ENCODE results near the gene KIF21A.

KIF21A gene

DNA sequence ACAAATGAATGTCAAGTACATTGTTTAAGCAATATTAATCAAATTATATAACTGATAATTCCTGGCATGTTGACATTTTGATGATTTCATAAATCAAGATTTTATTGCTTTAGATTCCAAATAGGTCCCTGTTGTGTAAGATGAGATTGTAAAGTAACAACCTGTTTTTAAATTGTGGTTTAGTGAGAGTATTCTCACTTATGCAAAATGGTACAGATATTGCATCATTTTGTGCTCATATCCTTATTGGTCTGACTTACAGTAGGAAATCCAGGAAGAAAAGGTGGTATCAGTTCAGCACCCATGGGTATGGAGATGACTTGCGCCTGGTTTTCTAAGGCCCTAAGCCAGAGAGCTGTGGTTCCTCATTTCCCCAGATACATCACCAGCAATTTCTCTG, 165.5 kb downstream of the KIF21A start:
- no peak overlapping the region for H3K9ac ChIP-seq
- H3K27me3 ChIP-seq (ENCODE audit: control insufficient read depth, insufficient read depth, low read length), result no peaks in the 10 kb centered on the region
- no peaks in the 10 kb centered on the region for H3K4me1 ChIP-seq
- no peak overlapping the region for H2AFZ ChIP-seq
- H3K9me3 ChIP-seq (ENCODE audit: control insufficient read depth, low read length), result no peaks in the 10 kb centered on the region
- H3K4me2 ChIP-seq (ENCODE audit: low read length), result no peak overlapping the region
- no peak overlapping the region for H3K4me3 ChIP-seq (ENCODE audit: low read depth, low read length)
- no peaks in the 10 kb centered on the region for H3K79me2 ChIP-seq
- no peaks in the 10 kb centered on the region for H3K36me3 ChIP-seq (ENCODE audit: control insufficient read depth, insufficient read depth, low read length)
- H3K27ac ChIP-seq, result no peak overlapping the region
- TF ChIP-seq, protein P1, sequence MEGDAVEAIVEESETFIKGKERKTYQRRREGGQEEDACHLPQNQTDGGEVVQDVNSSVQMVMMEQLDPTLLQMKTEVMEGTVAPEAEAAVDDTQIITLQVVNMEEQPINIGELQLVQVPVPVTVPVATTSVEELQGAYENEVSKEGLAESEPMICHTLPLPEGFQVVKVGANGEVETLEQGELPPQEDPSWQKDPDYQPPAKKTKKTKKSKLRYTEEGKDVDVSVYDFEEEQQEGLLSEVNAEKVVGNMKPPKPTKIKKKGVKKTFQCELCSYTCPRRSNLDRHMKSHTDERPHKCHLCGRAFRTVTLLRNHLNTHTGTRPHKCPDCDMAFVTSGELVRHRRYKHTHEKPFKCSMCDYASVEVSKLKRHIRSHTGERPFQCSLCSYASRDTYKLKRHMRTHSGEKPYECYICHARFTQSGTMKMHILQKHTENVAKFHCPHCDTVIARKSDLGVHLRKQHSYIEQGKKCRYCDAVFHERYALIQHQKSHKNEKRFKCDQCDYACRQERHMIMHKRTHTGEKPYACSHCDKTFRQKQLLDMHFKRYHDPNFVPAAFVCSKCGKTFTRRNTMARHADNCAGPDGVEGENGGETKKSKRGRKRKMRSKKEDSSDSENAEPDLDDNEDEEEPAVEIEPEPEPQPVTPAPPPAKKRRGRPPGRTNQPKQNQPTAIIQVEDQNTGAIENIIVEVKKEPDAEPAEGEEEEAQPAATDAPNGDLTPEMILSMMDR (IDR thresholded peaks at IDR 0.05), result no peak

- H3K36me3 ChIP-seq (ENCODE audit: control insufficient read depth, insufficient read depth, low read length), result no peaks in the 10 kb centered on the region
- H2AFZ ChIP-seq, result no peak overlapping the region
- H3K79me2 ChIP-seq, result no peaks in the 10 kb centered on the region
- H3K27ac ChIP-seq, result no peak overlapping the region
- no peak overlapping the region for H3K9ac ChIP-seq
- no peaks in the 10 kb centered on the region for H3K27me3 ChIP-seq (ENCODE audit: control insufficient read depth, insufficient read depth, low read length)
- H3K4me1 ChIP-seq, result no peaks in the 10 kb centered on the region
- no peak overlapping the region for H3K4me3 ChIP-seq (ENCODE audit: low read depth, low read length)
- H3K9me3 ChIP-seq (ENCODE audit: control insufficient read depth, low read length), result no peaks in the 10 kb centered on the region
- no peak overlapping the region for H3K4me2 ChIP-seq (ENCODE audit: low read length)
- TF ChIP-seq, protein P1 (IDR thresholded peaks at IDR 0.05), result no peak
Measured at GRCh38 chr12:39275846-39276245, 167.1 kb downstream of the KIF21A start.

GRCh38 chr12:39272871-39273655, 169.9 kb downstream of the KIF21A start:
- TF ChIP-seq, protein P1 (IDR thresholded peaks at IDR 0.05), result peak; percentile 52
- H3K9ac ChIP-seq, result no peak overlapping the region
- no peak overlapping the region for H2AFZ ChIP-seq
- no peaks in the 10 kb centered on the region for H3K27me3 ChIP-seq (ENCODE audit: control insufficient read depth, insufficient read depth, low read length)
- H3K4me2 ChIP-seq (ENCODE audit: low read length), result no peak overlapping the region
- no peaks in the 10 kb centered on the region for H3K36me3 ChIP-seq (ENCODE audit: control insufficient read depth, insufficient read depth, low read length)
- H3K79me2 ChIP-seq, result no peaks in the 10 kb centered on the region
- H3K4me1 ChIP-seq, result no peaks in the 10 kb centered on the region
- no peak overlapping the region for H3K27ac ChIP-seq
- no peak overlapping the region for H3K4me3 ChIP-seq (ENCODE audit: low read depth, low read length)
- no peaks in the 10 kb centered on the region for H3K9me3 ChIP-seq (ENCODE audit: control insufficient read depth, low read length)

- Histone ChIP-seq H3K27me3 (ENCODE audit: control insufficient read depth, insufficient read depth, low read length) (no peaks in the 10 kb centered on the region), H3K4me3 (ENCODE audit: low read depth, low read length) (no peak overlapping the region), H3K36me3 (ENCODE audit: control insufficient read depth, insufficient read depth, low read length) (no peaks in the 10 kb centered on the region), H3K9ac (no peak overlapping the region), H3K27ac (no peak overlapping the region), H3K79me2 (no peaks in the 10 kb centered on the region), H3K9me3 (ENCODE audit: control insufficient read depth, low read length) (no peaks in the 10 kb centered on the region), H3K4me1 (no peaks in the 10 kb centered on the region), H3K4me2 (ENCODE audit: low read length) (no peak overlapping the region), H2AFZ (no peak overlapping the region)
- TF ChIP-seq, protein P1 (IDR thresholded peaks at IDR 0.05), result no peak
Measured at GRCh38 chr12:39269492-39269891, 173.4 kb downstream of the KIF21A start.

DNA sequence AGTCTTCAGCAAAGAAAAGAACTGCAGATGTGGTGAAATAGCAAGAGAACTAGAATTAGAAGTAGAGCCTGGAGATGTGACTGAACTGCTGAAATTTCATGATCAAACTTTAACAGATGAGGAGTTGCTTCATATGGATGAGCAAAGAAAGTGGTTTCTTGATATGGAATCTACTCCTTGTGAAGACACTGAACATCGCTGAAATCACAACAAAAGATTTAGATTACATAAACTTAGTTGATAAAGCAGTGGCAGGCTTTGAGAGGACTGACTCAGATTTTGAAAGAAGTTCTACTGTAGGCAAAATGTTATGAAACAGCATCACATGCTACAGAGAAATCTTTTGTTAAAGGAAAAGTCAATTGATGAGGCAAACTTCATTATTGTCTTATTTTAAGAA, 175.0 kb downstream of the KIF21A start:
- H2AFZ ChIP-seq, result no peak overlapping the region
- H3K4me3 ChIP-seq (ENCODE audit: low read depth, low read length), result no peak overlapping the region
- H3K4me2 ChIP-seq (ENCODE audit: low read length), result no peak overlapping the region
- H3K9me3 ChIP-seq (ENCODE audit: control insufficient read depth, low read length), result no peaks in the 10 kb centered on the region
- H3K36me3 ChIP-seq (ENCODE audit: control insufficient read depth, insufficient read depth, low read length), result no peaks in the 10 kb centered on the region
- H3K4me1 ChIP-seq, result no peaks in the 10 kb centered on the region
- H3K9ac ChIP-seq, result no peak overlapping the region
- TF ChIP-seq, protein P1 (IDR thresholded peaks at IDR 0.05), result no peak
- H3K79me2 ChIP-seq, result no peaks in the 10 kb centered on the region
- H3K27me3 ChIP-seq (ENCODE audit: control insufficient read depth, insufficient read depth, low read length), result no peaks in the 10 kb centered on the region
- H3K27ac ChIP-seq, result no peak overlapping the region

Measured in parathyroid adenoma (tissue), 2 donors.